ENCODE data around the gene PCMTD2.

Gene PCMTD2

GRCh38 chr20:64223526-64224067 lies 32.0 kb upstream of the PCMTD2 start:
- H3K4me3 ChIP-seq = no peak overlapping the region
- peak overlapping the region; percentile 81 for H3K4me2 ChIP-seq
- TF ChIP-seq Cebpa-rat (IDR thresholded peaks at IDR 0.05) = no peak
- H3K9me3 ChIP-seq = no peaks in the 10 kb centered on the region
- no peaks in the 10 kb centered on the region for H4K20me1 ChIP-seq
- H3K9ac ChIP-seq = peak overlapping the region; percentile 13; the same call in 1 of the 2 replicates
- peaks cover 85% of the 10 kb centered on the region for H3K4me1 ChIP-seq
- H3K27ac ChIP-seq = peak overlapping the region; percentile 50; the same call in 1 of the 2 replicates
- H3K36me3 ChIP-seq = no peaks in the 10 kb centered on the region
- H3K27me3 ChIP-seq = peaks cover 35% of the 10 kb centered on the region

- Histone ChIP-seq H3K4me2 (peak overlapping the region; percentile 81), H3K27ac (peak overlapping the region; percentile 50; the same call in 1 of the 2 replicates), H3K9me3 (no peaks in the 10 kb centered on the region), H3K27me3 (peaks cover 36% of the 10 kb centered on the region), H3K4me1 (peaks cover 75% of the 10 kb centered on the region), H3K9ac (no peak overlapping the region), H3K4me3 (no peak overlapping the region), H3K36me3 (no peaks in the 10 kb centered on the region), H4K20me1 (no peaks in the 10 kb centered on the region)
- no peak for TF ChIP-seq Cebpa-rat (IDR thresholded peaks at IDR 0.05)
Observed at GRCh38 chr20:64224351-64225170, 31.0 kb upstream of the PCMTD2 start.

GRCh38 chr20:64225171-64225595 lies 30.4 kb upstream of the PCMTD2 start:
- no peaks in the 10 kb centered on the region for H4K20me1 ChIP-seq
- H3K4me1 ChIP-seq = peaks cover 69% of the 10 kb centered on the region
- no peak overlapping the region for H3K4me3 ChIP-seq
- no peaks in the 10 kb centered on the region for H3K36me3 ChIP-seq
- no peak overlapping the region for H3K9ac ChIP-seq
- no peaks in the 10 kb centered on the region for H3K9me3 ChIP-seq
- no peak overlapping the region for H3K27ac ChIP-seq
- H3K4me2 ChIP-seq = peak overlapping the region; percentile 81
- H3K27me3 ChIP-seq = peaks cover 36% of the 10 kb centered on the region
- TF ChIP-seq Cebpa-rat (IDR thresholded peaks at IDR 0.05) = no peak

GRCh38 chr20:64225828-64226598 lies 29.5 kb upstream of the PCMTD2 start:
- H3K36me3 ChIP-seq = no peaks in the 10 kb centered on the region
- TF ChIP-seq Cebpa-rat (IDR thresholded peaks at IDR 0.05) = no peak
- H4K20me1 ChIP-seq = no peaks in the 10 kb centered on the region
- H3K4me1 ChIP-seq = peaks cover 66% of the 10 kb centered on the region
- H3K9me3 ChIP-seq = no peaks in the 10 kb centered on the region
- H3K4me2 ChIP-seq = peak overlapping the region; percentile 81
- H3K4me3 ChIP-seq = no peak overlapping the region
- H3K27ac ChIP-seq = no peak overlapping the region
- no peak overlapping the region for H3K9ac ChIP-seq
- peaks cover 36% of the 10 kb centered on the region for H3K27me3 ChIP-seq

- Histone ChIP-seq H4K20me1 (no peaks in the 10 kb centered on the region), H3K9ac (no peak overlapping the region), H3K4me2 (peak overlapping the region; percentile 72), H3K36me3 (no peaks in the 10 kb centered on the region), H3K4me1 (peaks cover 57% of the 10 kb centered on the region), H3K27ac (no peak overlapping the region), H3K9me3 (no peaks in the 10 kb centered on the region), H3K27me3 (peaks cover 36% of the 10 kb centered on the region), H3K4me3 (no peak overlapping the region)
- TF ChIP-seq Cebpa-rat (IDR thresholded peaks at IDR 0.05) = no peak
Observed at GRCh38 chr20:64226686-64227580, 28.6 kb upstream of the PCMTD2 start.

GRCh38 chr20:64228086-64228653 lies 27.4 kb upstream of the PCMTD2 start:
- no peak for TF ChIP-seq Cebpa-rat (IDR thresholded peaks at IDR 0.05)
- no peak overlapping the region for H3K4me2 ChIP-seq
- no peak overlapping the region for H3K4me3 ChIP-seq
- H3K9ac ChIP-seq = no peak overlapping the region
- H4K20me1 ChIP-seq = no peaks in the 10 kb centered on the region
- H3K36me3 ChIP-seq = no peaks in the 10 kb centered on the region
- H3K27ac ChIP-seq = no peak overlapping the region
- H3K4me1 ChIP-seq = peaks cover 44% of the 10 kb centered on the region
- peaks cover 36% of the 10 kb centered on the region for H3K27me3 ChIP-seq
- H3K9me3 ChIP-seq = no peaks in the 10 kb centered on the region

GRCh38 chr20:64228751-64229506 lies 26.6 kb upstream of the PCMTD2 start:
- no peak overlapping the region for H3K27ac ChIP-seq
- TF ChIP-seq Cebpa-rat (IDR thresholded peaks at IDR 0.05) = no peak
- no peak overlapping the region for H3K9ac ChIP-seq
- H3K4me1 ChIP-seq = peaks cover 37% of the 10 kb centered on the region
- peaks cover 36% of the 10 kb centered on the region for H3K27me3 ChIP-seq
- no peaks in the 10 kb centered on the region for H3K36me3 ChIP-seq
- no peaks in the 10 kb centered on the region for H4K20me1 ChIP-seq
- H3K9me3 ChIP-seq = no peaks in the 10 kb centered on the region
- no peak overlapping the region for H3K4me2 ChIP-seq
- H3K4me3 ChIP-seq = no peak overlapping the region

GRCh38 chr20:64229507-64230061 lies 26.0 kb upstream of the PCMTD2 start:
- no peak overlapping the region for H3K27ac ChIP-seq
- peaks cover 36% of the 10 kb centered on the region for H3K27me3 ChIP-seq
- H3K9ac ChIP-seq = no peak overlapping the region
- H3K36me3 ChIP-seq = no peaks in the 10 kb centered on the region
- no peak overlapping the region for H3K4me3 ChIP-seq
- no peak overlapping the region for H3K4me2 ChIP-seq
- TF ChIP-seq Cebpa-rat (IDR thresholded peaks at IDR 0.05) = no peak
- H3K4me1 ChIP-seq = peaks cover 30% of the 10 kb centered on the region
- H4K20me1 ChIP-seq = no peaks in the 10 kb centered on the region
- no peaks in the 10 kb centered on the region for H3K9me3 ChIP-seq
